GM12865 (cell line): ENCODE measurements around the gene GNB1L.
"Not testable (repeated sequence)": the region's sequence is repeated elsewhere in the genome, so short reads cannot be mapped to it uniquely, and the experiment has no call there.

Experiments used
- DNase-seq: peaks from one replicate; pipeline ENCODE4 v3.0.0; 2010; ENCODE audit warnings: low read depth
- H3K4me3 ChIP-seq: 2 replicates; pipeline ENCODE4 v1.5.1; 2011; ENCODE audit warnings: mild to moderate bottlenecking, low read depth, low read length, control low read depth
- TF ChIP-seq, protein P1 (sequence below): IDR thresholded peaks from 2 replicates; pipeline ENCODE4 v1.5.1; 2011; ENCODE audit warnings: low read length, control low read depth, low read depth, inconsistent platforms; ENCODE audit not compliant: insufficient read depth; ENCODE audit errors: missing control alignments

The GNB1L gene

DNA sequence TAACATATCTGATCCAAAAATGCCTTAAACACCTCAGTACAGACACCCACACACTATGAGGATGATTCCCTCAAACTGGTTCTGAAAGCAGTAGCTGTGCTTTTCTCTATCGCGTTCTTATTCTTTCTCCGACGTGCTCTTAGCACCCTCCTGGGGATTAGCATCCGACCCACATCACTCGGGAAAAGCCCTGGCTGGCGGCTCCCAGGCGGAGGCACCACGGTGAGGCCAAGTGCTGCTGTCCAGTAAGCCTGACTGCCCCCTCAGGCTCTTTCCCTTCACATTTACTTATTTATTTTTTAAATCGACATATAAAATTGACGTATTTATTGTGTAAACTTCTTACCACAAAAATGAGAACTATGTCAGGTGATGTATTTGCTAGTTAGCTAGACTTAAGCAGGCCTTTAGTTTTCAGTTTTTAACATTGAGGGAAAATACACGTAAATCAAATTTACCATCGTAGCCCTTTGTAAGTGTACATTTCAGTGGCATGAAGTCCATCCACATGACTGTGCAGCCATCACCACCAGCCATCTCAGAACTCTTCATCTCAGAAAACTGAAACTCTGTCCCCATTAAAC, 74.9 kb downstream of the GNB1L start:
- TF ChIP-seq, protein P1, sequence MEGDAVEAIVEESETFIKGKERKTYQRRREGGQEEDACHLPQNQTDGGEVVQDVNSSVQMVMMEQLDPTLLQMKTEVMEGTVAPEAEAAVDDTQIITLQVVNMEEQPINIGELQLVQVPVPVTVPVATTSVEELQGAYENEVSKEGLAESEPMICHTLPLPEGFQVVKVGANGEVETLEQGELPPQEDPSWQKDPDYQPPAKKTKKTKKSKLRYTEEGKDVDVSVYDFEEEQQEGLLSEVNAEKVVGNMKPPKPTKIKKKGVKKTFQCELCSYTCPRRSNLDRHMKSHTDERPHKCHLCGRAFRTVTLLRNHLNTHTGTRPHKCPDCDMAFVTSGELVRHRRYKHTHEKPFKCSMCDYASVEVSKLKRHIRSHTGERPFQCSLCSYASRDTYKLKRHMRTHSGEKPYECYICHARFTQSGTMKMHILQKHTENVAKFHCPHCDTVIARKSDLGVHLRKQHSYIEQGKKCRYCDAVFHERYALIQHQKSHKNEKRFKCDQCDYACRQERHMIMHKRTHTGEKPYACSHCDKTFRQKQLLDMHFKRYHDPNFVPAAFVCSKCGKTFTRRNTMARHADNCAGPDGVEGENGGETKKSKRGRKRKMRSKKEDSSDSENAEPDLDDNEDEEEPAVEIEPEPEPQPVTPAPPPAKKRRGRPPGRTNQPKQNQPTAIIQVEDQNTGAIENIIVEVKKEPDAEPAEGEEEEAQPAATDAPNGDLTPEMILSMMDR: no peak
- H3K4me3 ChIP-seq: no peak overlapping the region
- DNase-seq: no peak

DNA sequence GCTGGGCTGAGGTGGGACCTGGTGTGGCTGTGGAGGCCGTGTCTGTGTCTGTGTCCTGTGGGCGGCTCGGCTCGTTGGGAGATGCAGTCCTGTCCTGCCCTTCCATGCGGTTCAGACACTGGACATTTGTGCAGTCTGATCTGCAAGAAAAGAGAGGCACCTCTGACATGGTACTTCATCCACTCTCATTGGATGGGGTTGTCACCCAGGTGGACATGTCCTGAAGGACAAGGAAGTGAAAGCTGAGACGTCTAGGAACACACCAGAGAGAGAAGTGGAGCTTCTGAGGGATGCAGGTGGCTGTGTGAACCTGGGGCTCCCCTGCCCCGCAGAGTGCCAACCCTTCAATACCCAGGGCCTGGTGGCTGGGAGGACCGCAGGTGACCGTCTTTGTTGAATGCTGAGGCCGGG, 75.7 kb downstream of the GNB1L start:
- TF ChIP-seq, protein P1: no peak
- no peak for DNase-seq
- no peak overlapping the region for H3K4me3 ChIP-seq

DNA sequence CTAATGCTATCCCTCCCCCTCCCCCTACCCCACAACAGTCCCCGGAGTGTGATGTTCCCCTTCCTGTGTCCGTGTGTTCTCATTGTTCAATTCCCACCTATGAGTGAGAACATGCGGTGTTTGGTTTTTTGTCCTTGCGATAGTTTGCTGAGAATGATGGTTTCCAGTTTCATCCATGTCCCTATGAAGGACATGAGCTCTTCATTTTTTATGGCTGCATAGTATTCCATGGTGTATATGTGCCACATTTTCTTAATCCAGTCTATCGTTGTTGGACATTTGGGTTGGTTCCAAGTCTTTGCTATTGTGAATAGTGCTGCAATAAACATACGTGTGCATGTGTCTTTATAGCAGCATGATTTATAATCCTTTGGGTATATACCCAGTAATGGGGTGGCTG, 77.5 kb downstream of the GNB1L start:
- not testable (repeated sequence) for H3K4me3 ChIP-seq, DNase-seq

DNA sequence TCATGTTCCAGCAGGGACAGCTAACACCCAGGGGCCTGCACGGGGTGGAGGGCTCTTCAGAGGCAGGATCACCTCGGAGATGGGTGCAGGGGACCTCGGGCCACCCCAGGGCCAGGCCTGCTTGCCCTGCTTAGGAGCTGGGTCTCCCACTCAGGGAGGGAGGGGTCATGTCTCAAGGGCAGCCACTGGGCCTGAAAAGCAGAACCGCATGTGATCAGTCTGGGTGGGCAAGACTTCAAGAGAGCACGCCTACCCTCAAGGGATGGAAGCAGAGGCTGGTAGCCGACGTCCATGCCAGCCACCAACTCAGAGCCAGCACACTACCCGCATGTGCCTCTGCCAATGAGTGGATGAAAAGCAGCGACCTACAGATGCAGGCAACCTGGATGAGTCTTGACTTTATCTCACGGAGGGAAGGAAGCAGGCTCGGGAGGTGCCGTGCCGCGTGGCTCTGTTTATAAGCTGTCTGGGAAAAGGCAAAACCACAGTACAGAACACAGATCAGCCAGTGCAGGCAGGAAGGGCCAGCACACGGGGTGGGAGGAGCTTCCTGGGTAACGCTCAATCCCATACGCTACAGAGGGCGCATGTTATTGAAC, 78.1 kb downstream of the GNB1L start:
- no peak overlapping the region for H3K4me3 ChIP-seq
- DNase-seq: no peak
- TF ChIP-seq, protein P1: no peak

DNA sequence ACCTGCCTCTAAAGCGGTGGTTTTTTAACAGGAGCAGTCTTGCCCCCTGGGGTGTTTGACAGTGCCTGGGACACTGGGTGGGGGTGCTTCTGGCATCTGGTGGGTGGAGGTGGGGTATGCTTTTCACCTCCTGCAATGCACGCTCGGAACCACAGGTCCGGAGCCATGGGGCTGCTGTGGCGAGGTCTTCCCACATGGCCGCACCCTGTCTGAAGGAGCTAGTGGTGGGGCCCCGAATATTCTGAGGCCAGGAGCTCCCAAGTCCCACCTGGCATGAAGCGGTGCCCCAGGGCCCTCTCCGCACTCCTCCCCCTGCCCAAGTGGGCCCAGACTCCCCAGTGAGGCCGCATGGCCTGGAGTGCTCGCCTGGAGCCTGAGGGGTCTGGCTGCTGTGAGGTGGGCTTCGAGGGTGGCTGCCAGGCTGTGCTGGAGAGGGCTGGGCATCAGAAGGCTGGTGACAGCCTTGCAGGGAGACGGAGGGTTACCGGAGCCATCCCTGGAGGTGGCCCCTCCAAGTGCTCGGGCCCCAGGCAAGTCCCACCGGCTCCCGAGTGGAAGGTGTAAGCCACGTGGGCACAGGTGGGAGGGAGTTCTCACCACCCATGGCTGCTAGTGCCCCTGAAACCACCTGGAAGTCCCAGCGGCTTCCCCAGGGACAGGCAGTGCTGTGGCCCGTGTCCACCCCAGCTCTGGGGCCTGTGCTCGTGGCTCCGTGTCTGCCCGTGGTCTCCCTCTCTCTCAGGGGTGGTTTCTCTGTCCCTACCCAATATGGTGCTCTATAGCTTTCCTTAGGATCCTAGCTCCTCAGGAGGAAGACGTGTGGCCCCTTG, 79.0 kb downstream of the GNB1L start:
- H3K4me3 ChIP-seq: no peak overlapping the region
- peak; percentile 14 for DNase-seq
- TF ChIP-seq, protein P1: no peak

DNA sequence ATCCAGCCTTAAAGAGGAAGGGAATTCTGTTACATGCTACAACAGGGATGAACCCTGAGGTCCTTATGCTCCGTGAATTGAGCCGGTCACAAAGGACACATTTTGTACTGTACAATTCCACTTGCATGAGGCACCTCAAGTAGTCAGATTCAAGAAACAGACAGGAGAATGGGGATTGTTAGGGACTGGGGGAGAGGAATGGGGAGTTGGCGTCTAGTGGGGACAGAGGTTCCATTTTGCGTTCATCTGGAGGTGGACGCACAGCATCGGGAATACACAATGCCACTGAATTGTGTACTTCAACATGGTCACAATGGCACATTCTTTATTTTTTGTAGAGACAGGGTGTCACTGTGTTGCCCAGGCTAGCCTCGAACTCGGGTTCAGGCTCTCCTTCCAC, 80.0 kb downstream of the GNB1L start:
- H3K4me3 ChIP-seq: no peak overlapping the region
- TF ChIP-seq, protein P1: no peak
- no peak for DNase-seq

DNA sequence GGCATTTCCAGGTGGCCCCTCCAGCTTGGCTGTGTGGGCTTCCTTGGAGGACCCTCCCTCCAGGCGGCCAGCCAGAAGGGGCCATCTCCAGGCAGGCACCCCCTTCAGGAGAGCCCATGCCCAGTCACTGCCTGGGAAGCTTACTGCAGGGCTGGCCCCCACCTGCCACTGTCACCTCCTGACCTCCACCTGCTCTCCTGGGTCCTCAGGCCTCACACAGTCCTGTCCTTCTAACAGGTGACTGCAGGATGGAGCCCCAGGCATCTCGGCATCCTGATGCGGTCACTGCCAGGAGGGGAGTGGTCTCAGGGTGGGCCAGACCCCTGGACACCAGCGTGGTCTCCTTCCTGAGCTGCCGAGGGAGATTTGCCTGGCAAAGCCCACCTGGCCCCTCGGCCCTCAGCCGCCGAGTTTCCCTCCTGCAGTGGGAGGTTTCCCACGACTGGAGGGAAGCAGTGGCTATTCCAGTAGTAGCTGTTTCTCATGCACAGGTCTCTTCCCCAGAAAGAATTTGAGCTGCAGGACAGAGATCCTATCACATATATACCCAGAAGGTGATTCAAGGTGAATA, 81.1 kb downstream of the GNB1L start:
- no peak overlapping the region for H3K4me3 ChIP-seq
- no peak for DNase-seq
- TF ChIP-seq, protein P1: no peak
